ENCODE results near the gene TP53TG5. TPM values are rescaled to one million over a fixed set of nuclear protein-coding genes. Genes with fewer than 3 reads are reported as not detected.

TP53TG5 gene
- total RNA-seq, 2 donors from 2014 or later, result 2.0 to 2.4 TPM

DNA sequence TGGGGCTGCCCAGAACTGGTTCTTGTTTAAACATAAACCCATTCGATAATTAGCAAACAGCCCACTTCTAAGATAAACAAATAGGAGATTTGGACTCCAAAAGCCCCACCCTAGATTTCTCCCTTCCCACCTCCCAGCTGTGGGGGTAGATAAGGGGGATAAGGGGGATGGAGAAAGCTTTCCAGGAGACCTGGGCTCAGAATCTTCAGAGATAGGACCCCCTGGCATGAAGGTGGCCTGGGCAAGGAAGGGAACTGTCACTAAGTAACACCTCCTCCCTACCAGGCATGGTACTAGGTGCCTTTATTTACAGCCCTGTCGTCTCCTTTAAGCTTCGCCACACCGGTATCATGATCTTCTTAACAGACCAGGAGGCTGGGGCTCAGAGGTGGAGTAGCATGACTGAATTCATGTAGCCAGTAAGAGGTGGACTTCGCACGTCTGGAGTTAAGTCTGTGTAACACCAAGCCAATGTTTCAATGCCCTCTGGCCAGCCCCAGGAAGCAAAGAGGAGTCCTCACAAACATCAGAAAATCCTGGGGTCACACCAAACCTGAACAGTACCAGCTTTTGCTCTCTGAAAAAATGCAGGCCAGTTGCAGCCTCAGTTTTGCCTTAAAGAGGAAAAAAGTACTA lies 34.5 kb downstream of the TP53TG5 start:
- WGBS, 2 experiments (ENCODE audit: insufficient coverage in 1 of 2, insufficient read length in 1 of 2), result 35 to 76% methylated on average over 3 to 5 of the region's 6 CpGs
- Mint-ChIP-seq H3K4me1 (peaks cover 85% of the 10 kb centered on the region), H3K27ac (peak overlapping the region; percentile 97), H3K27me3 (ENCODE audit: insufficient read depth) (no peaks in the 10 kb centered on the region), H3K36me3 (ENCODE audit: low read depth) (peaks cover 11% of the 10 kb centered on the region), H3K9me3 (no peaks in the 10 kb centered on the region), H3K4me3 (peak overlapping the region; percentile 86)
- Histone ChIP-seq H3K27me3 (ENCODE audit: control insufficient read depth, insufficient read depth, low read length, poor library complexity, severe bottlenecking) (no peaks in the 10 kb centered on the region), H3K4me3 (ENCODE audit: low read length) (peak overlapping the region; percentile 95), H3K36me3 (ENCODE audit: control insufficient read depth, insufficient read depth, low read length) (peaks cover 13% of the 10 kb centered on the region), H3K9ac (ENCODE audit: extremely low read depth, low read length, poor library complexity, severe bottlenecking) (peak overlapping the region; percentile 75), H3K4me1 (ENCODE audit: control insufficient read depth, insufficient read depth, low read length) (peaks cover 51% of the 10 kb centered on the region), H3K9me3 (ENCODE audit: control insufficient read depth, low read length) (no peaks in the 10 kb centered on the region), H3K27ac (ENCODE audit: low read depth, low read length) (no peak overlapping the region)
- peak; percentile 67 for DNase-seq
- TF ChIP-seq, protein P1, sequence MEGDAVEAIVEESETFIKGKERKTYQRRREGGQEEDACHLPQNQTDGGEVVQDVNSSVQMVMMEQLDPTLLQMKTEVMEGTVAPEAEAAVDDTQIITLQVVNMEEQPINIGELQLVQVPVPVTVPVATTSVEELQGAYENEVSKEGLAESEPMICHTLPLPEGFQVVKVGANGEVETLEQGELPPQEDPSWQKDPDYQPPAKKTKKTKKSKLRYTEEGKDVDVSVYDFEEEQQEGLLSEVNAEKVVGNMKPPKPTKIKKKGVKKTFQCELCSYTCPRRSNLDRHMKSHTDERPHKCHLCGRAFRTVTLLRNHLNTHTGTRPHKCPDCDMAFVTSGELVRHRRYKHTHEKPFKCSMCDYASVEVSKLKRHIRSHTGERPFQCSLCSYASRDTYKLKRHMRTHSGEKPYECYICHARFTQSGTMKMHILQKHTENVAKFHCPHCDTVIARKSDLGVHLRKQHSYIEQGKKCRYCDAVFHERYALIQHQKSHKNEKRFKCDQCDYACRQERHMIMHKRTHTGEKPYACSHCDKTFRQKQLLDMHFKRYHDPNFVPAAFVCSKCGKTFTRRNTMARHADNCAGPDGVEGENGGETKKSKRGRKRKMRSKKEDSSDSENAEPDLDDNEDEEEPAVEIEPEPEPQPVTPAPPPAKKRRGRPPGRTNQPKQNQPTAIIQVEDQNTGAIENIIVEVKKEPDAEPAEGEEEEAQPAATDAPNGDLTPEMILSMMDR (conservative IDR thresholded peaks at IDR 0.05), result no peak

DNA sequence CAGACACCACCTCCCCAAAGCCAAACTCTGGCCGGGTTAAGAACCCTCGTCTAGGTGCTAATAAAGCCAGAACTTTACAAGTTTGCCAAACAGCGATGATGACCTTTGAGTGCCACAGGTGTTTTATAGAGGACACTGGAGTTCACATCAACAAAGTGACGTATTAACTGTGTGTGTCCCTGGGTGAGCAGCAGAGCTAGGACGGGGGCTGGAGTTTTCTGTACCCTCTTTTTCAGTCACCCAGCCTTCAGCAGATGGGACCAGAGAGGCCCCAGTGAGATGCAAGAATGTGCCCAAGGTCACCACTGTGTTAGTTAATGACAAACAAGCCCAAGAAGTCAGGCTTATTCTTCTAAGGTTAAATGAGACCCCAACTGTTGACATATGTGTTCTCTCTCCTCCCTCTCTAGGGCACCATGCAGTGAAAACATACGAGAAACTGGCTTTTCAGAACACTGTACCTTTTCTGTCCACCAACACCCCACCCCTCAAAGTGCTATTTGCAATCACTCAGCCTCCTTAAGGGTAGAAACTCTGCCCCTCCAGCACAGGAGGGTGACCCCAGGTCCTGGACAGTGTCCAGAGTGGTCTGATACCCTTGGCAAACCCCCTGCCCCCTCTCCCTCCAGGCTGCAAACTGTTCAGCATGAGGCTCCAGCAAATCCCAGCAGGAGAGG lies 35.1 kb downstream of the TP53TG5 start:
- Mint-ChIP-seq H3K4me3 (peak overlapping the region; percentile 86), H3K4me1 (peaks cover 91% of the 10 kb centered on the region), H3K36me3 (ENCODE audit: low read depth) (peaks cover 11% of the 10 kb centered on the region), H3K27me3 (ENCODE audit: insufficient read depth) (no peaks in the 10 kb centered on the region), H3K9me3 (no peaks in the 10 kb centered on the region), H3K27ac (peak overlapping the region; percentile 97)
- no peak for DNase-seq
- H3K4me1 ChIP-seq (ENCODE audit: control insufficient read depth, insufficient read depth, low read length), result peaks cover 56% of the 10 kb centered on the region
- TF ChIP-seq, protein P1 (conservative IDR thresholded peaks at IDR 0.05), result no peak
- H3K4me3 ChIP-seq (ENCODE audit: low read length), result peak overlapping the region; percentile 95
- H3K27ac ChIP-seq (ENCODE audit: low read depth, low read length), result peak overlapping the region; percentile 4
- 34 to 37% methylated on average over 4 to 6 of the region's 6 CpGs for WGBS, 2 experiments (ENCODE audit: insufficient coverage in 1 of 2, insufficient read length in 1 of 2)
- no peaks in the 10 kb centered on the region for H3K9me3 ChIP-seq (ENCODE audit: control insufficient read depth, low read length)
- peak overlapping the region; percentile 75 for H3K9ac ChIP-seq (ENCODE audit: extremely low read depth, low read length, poor library complexity, severe bottlenecking)
- H3K36me3 ChIP-seq (ENCODE audit: control insufficient read depth, insufficient read depth, low read length), result peaks cover 13% of the 10 kb centered on the region
- H3K27me3 ChIP-seq (ENCODE audit: control insufficient read depth, insufficient read depth, low read length, poor library complexity, severe bottlenecking), result no peaks in the 10 kb centered on the region

DNA sequence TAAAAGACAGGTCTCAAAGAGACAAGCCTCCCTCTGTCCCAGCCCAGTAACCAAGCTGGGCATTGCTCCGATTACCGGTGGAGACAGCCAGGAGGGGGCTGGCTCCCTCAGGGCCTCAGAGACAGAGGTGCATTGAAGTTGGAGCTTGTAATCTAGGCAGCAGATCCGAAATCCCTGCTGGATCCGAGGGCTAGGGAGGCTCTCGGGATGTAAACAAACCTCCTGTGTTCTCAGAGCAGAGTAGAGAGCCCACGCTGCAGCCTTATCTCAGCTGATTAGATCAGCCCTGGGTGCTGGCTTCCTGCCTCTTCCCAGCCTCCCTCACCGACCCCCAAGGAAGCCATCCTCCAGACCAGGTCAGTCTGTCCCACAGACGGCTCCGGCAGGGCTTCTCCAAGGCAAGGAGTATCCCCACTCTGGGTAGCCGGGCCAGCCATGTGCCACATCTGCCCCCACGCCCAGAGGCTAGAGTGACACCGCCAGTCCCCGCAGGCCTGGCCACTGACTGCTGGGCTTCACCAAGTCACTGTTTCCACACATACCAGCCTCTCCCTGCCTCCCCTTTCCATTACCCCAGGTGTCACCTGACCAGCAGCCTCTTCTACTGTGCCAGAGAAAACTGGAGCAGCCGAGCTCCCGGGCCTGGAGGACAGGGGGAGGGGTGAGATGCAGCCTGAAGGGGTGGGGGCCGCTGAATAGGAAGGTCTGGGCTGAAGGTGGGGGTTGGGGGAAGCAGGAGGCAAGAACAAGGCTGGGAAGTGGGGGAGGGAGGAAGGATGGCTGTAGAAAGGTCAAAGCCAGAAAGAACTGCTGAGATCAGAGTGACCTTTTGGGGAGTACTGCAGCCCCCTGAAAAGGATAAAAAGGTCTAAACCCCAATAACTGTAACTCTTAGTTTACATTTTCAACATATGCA lies 35.9 kb downstream of the TP53TG5 start:
- H3K27ac ChIP-seq (ENCODE audit: low read depth, low read length), result peak overlapping the region; percentile 68
- H3K4me3 Mint-ChIP-seq, result peak overlapping the region; percentile 86

More for the DNA sequence above, 35.9 kb downstream of the TP53TG5 start:
- Histone ChIP-seq H3K4me3 (ENCODE audit: low read length) (peak overlapping the region; percentile 95), H3K27me3 (ENCODE audit: control insufficient read depth, insufficient read depth, low read length, poor library complexity, severe bottlenecking) (no peaks in the 10 kb centered on the region), H3K9me3 (ENCODE audit: control insufficient read depth, low read length) (no peaks in the 10 kb centered on the region), H3K36me3 (ENCODE audit: control insufficient read depth, insufficient read depth, low read length) (peaks cover 13% of the 10 kb centered on the region), H3K4me1 (ENCODE audit: control insufficient read depth, insufficient read depth, low read length) (peaks cover 57% of the 10 kb centered on the region), H3K9ac (ENCODE audit: extremely low read depth, low read length, poor library complexity, severe bottlenecking) (peak overlapping the region; percentile 75)
- TF ChIP-seq, protein P1 (conservative IDR thresholded peaks at IDR 0.05), result no peak
- no peaks in the 10 kb centered on the region for H3K9me3 Mint-ChIP-seq
- 0 to 4% methylated on average over 5 to 16 of the region's 16 CpGs for WGBS, 2 experiments (ENCODE audit: insufficient coverage in 1 of 2, insufficient read length in 1 of 2)
- peaks cover 95% of the 10 kb centered on the region for H3K4me1 Mint-ChIP-seq
- no peaks in the 10 kb centered on the region for H3K27me3 Mint-ChIP-seq (ENCODE audit: insufficient read depth)
- H3K27ac Mint-ChIP-seq, result peak overlapping the region; percentile 97
- peak; percentile 89 for DNase-seq
- H3K36me3 Mint-ChIP-seq (ENCODE audit: low read depth), result peaks cover 11% of the 10 kb centered on the region
